Measurements from ENCODE around the gene ASTN2.

The ASTN2 gene

DNA sequence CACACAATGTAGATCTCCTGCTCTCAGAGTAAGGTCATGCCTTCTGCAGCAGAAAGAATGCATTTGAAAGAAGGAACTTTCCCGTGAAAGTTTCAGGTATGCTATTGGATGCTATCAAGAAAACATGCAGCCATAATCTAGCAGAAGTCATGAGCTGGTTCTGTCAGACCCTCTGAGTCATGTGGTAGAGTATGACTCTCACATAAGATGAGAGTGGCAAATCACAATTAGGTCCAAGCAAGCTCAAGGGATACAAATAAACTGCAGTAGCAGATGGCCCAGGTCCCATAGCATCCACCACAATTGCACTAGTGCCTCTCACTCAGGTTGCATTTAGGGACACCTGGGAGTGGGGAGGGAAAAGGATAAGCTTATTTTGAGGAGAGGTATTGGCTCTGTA is 292.8 kb downstream of the ASTN2 start:
- no peaks in the 10 kb centered on the region for H3K9me2 ChIP-seq (replicated peaks; ENCODE audit: insufficient read depth, low read length)
- no peak overlapping the region for H3K27ac ChIP-seq (ENCODE audit: low read length)
- TF ChIP-seq, protein P1, sequence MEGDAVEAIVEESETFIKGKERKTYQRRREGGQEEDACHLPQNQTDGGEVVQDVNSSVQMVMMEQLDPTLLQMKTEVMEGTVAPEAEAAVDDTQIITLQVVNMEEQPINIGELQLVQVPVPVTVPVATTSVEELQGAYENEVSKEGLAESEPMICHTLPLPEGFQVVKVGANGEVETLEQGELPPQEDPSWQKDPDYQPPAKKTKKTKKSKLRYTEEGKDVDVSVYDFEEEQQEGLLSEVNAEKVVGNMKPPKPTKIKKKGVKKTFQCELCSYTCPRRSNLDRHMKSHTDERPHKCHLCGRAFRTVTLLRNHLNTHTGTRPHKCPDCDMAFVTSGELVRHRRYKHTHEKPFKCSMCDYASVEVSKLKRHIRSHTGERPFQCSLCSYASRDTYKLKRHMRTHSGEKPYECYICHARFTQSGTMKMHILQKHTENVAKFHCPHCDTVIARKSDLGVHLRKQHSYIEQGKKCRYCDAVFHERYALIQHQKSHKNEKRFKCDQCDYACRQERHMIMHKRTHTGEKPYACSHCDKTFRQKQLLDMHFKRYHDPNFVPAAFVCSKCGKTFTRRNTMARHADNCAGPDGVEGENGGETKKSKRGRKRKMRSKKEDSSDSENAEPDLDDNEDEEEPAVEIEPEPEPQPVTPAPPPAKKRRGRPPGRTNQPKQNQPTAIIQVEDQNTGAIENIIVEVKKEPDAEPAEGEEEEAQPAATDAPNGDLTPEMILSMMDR (IDR thresholded peaks at IDR 0.05; ENCODE audit: low read length), result no peak
- no peak for TF ChIP-seq EZH2 (optimal IDR thresholded peaks at IDR 0.05; ENCODE audit: low read depth, low read length)
- TF ChIP-seq EZH2phosphoT487 (IDR thresholded peaks at IDR 0.05; ENCODE audit: low read length), result no peak

GRCh38 chr9:117121316-117121715 is 293.5 kb downstream of the ASTN2 start:
- no peak for TF ChIP-seq EZH2phosphoT487 (IDR thresholded peaks at IDR 0.05; ENCODE audit: low read length)
- TF ChIP-seq EZH2 (optimal IDR thresholded peaks at IDR 0.05; ENCODE audit: low read depth, low read length), result no peak
- TF ChIP-seq, protein P1 (IDR thresholded peaks at IDR 0.05; ENCODE audit: low read length), result no peak
- H3K27ac ChIP-seq (ENCODE audit: low read length), result no peak overlapping the region
- no peak overlapping the region for H3K4me3 ChIP-seq (ENCODE audit: low read length)
- H3K36me3 ChIP-seq (replicated peaks; ENCODE audit: insufficient read depth, low read length), result no peaks in the 10 kb centered on the region
- no peak overlapping the region for H2AFZ ChIP-seq (ENCODE audit: low read length)
- DNase-seq, result no peak
- no peaks in the 10 kb centered on the region for H3F3A ChIP-seq (ENCODE audit: insufficient read depth, low read length)
- no peak overlapping the region for H3K4me2 ChIP-seq (ENCODE audit: low read depth, low read length)
- no peaks in the 10 kb centered on the region for H4K20me1 ChIP-seq (ENCODE audit: insufficient read depth, low read length)
- H3K79me2 ChIP-seq (ENCODE audit: low read length), result no peaks in the 10 kb centered on the region
- no peak overlapping the region for H3K9ac ChIP-seq (ENCODE audit: low read length)
- H3K4me1 ChIP-seq (ENCODE audit: low read length), result no peaks in the 10 kb centered on the region
- no peaks in the 10 kb centered on the region for H3K27me3 ChIP-seq (replicated peaks; ENCODE audit: insufficient read depth, low read length)
- H3K9me2 ChIP-seq (replicated peaks; ENCODE audit: insufficient read depth, low read length), result no peaks in the 10 kb centered on the region
- H3K9me3 ChIP-seq (replicated peaks; ENCODE audit: insufficient read depth, low read length), result no peaks in the 10 kb centered on the region

More for the DNA sequence above, 292.8 kb downstream of the ASTN2 start:
- Histone ChIP-seq H3K79me2 (ENCODE audit: low read length) (no peaks in the 10 kb centered on the region), H3K36me3 (replicated peaks; ENCODE audit: insufficient read depth, low read length) (no peaks in the 10 kb centered on the region), H4K20me1 (ENCODE audit: insufficient read depth, low read length) (no peaks in the 10 kb centered on the region), H3K4me1 (ENCODE audit: low read length) (no peaks in the 10 kb centered on the region), H3K27me3 (replicated peaks; ENCODE audit: insufficient read depth, low read length) (no peaks in the 10 kb centered on the region), H3K9me3 (replicated peaks; ENCODE audit: insufficient read depth, low read length) (no peaks in the 10 kb centered on the region), H3F3A (ENCODE audit: insufficient read depth, low read length) (no peaks in the 10 kb centered on the region), H3K4me3 (ENCODE audit: low read length) (no peak overlapping the region), H3K9ac (ENCODE audit: low read length) (no peak overlapping the region), H2AFZ (ENCODE audit: low read length) (no peak overlapping the region), H3K4me2 (ENCODE audit: low read depth, low read length) (no peak overlapping the region)
- no peak for DNase-seq

DNA sequence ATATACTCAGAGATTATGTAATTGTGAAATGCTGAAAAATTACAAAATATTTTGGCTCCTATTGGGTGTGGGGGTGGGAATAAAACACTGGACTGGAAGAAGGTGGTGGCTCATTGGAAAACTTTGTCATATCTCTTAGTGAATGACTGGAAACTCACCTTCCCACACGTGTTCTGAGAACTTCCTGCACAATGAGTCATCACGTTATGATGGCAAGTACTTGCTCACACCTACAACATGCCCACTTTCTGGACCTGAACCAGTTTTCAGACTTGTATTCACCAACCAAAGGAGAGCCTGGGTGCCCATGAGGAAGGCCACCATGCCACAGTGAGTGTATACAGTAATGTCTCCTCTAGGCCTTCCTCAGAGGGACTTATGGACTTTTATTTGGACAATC is 294.8 kb downstream of the ASTN2 start:
- Histone ChIP-seq H3K27me3 (replicated peaks; ENCODE audit: insufficient read depth, low read length) (no peaks in the 10 kb centered on the region), H3K9me3 (replicated peaks; ENCODE audit: insufficient read depth, low read length) (no peaks in the 10 kb centered on the region), H3F3A (ENCODE audit: insufficient read depth, low read length) (no peaks in the 10 kb centered on the region), H4K20me1 (ENCODE audit: insufficient read depth, low read length) (no peaks in the 10 kb centered on the region), H3K27ac (ENCODE audit: low read length) (no peak overlapping the region), H3K9me2 (replicated peaks; ENCODE audit: insufficient read depth, low read length) (no peaks in the 10 kb centered on the region), H3K4me1 (ENCODE audit: low read length) (no peaks in the 10 kb centered on the region), H3K4me2 (ENCODE audit: low read depth, low read length) (no peak overlapping the region), H3K79me2 (ENCODE audit: low read length) (no peaks in the 10 kb centered on the region), H3K9ac (ENCODE audit: low read length) (no peak overlapping the region), H2AFZ (ENCODE audit: low read length) (no peak overlapping the region), H3K4me3 (ENCODE audit: low read length) (no peak overlapping the region), H3K36me3 (replicated peaks; ENCODE audit: insufficient read depth, low read length) (no peaks in the 10 kb centered on the region)
- DNase-seq, result no peak
- no peak for TF ChIP-seq EZH2 (optimal IDR thresholded peaks at IDR 0.05; ENCODE audit: low read depth, low read length)
- TF ChIP-seq, protein P1 (IDR thresholded peaks at IDR 0.05; ENCODE audit: low read length), result no peak
- no peak for TF ChIP-seq EZH2phosphoT487 (IDR thresholded peaks at IDR 0.05; ENCODE audit: low read length)

Data from MM.1S (cell line).